Mucosa of descending colon (tissue), 3 donors: ENCODE measurements around the gene SHC1. TPM values are rescaled to one million over a fixed set of nuclear protein-coding genes. Genes with fewer than 3 reads are reported as not detected.
A peak's percentile ranks its signal among the peaks of the same experiment; 100 is the strongest.

ENCODE experiments used
- ATAC-seq: fragments of 200-7000 bp; cut with Tn5 transposase; one replicate; pipeline ENCODE4 v1.9.1; 2020; ENCODE audit warnings: mild to moderate bottlenecking, moderate library complexity
- DNase-seq, 3 donors: peaks; one replicate each; pipeline ENCODE4 v3.0.0-alpha.2; 2020
- H3K36me3 ChIP-seq: fragments of 200-600 bp; one replicate; pipeline ENCODE4 v1.8.0; 2021; ENCODE audit warnings: low read depth, mild to moderate bottlenecking
- H3K4me1 ChIP-seq: fragments of 200-600 bp; one replicate; pipeline ENCODE4 v1.8.0; 2021; ENCODE audit warnings: low read depth, mild to moderate bottlenecking
- H3K4me3 ChIP-seq: fragments of 200-600 bp; one replicate; pipeline ENCODE4 v1.8.0; 2021; ENCODE audit warnings: mild to moderate bottlenecking
- H3K9me3 ChIP-seq: fragments of 200-600 bp; one replicate; pipeline ENCODE4 v1.8.0; 2021; ENCODE audit warnings: mild to moderate bottlenecking
- CTCF ChIP-seq: fragments of 200-600 bp; IDR thresholded peaks from one replicate; pipeline ENCODE4 v1.8.0; 2022; ENCODE audit warnings: antibody characterized with exemption, mild to moderate bottlenecking
- intact Hi-C, 2 donors: fragments of 100-400 bp; cut with DNase I in 1 of 2; cut with micrococcal nuclease in 1 of 2; formaldehyde crosslinking; loops; one replicate each; pipeline versions ENCODE4 v1.11.0 to v1.11.1; 2022; cut with DNase I, micrococcal nuclease
- long read RNA-seq, 2 donors: library from polyadenylated mRNA; unstranded; transcript quantifications; one replicate each; pipeline ENCODE4 v2.0.0, GENCODE V29; 2019 to 2021
- total RNA-seq, 3 donors: library from RNA; stranded (reverse); fragmentation: NEBNext Ultra II Directional in 2 of 3; extraction: Animal tissue kit (Norgen Biotek cat#: 25700) in 2 of 3; gene quantifications; one replicate each; pipeline versions ENCODE4 v1.2.1 to v1.2.4, GENCODE V29; 2021 to 2023
- donor health status: DM: no; HTN: no; CAD: no; lungs with moderate emphysema.
- donor health status: DM: no; HTN: no; CAD: no.
- donor health status: DM: no; HTN: yes; CAD: no.

Gene SHC1
- total RNA-seq = 100 to 1,000 TPM in 2 of 3 donors, 10 to 100 TPM in 1; 92.7 to 130 (median 122) TPM
- long read RNA-seq, donor 1, transcript SHC1-205 (13 exons, 3,062 nt) = major isoform, 24 of 99 reads
- long read RNA-seq, donor 1, transcript SHC1-202 (12 exons, 3,472 nt) = minor isoform, 9 of 99 reads
- long read RNA-seq, donor 1, transcript SHC1-204 (13 exons, 3,059 nt) = minor isoform, 10 of 99 reads
- long read RNA-seq, donor 1, transcript SHC1-210 (12 exons, 3,481 nt) = minor isoform, 8 of 99 reads
- long read RNA-seq, donor 1, partial matches to known transcripts = 23 of 99 reads
- long read RNA-seq, donor 1, other reads (novel, unspliced or antisense) = 25 of 99 reads
- long read RNA-seq, donor 2, transcript SHC1-204 (13 exons, 3,059 nt) = major isoform, 6 of 19 reads
- long read RNA-seq, donor 2, transcript SHC1-205 (13 exons, 3,062 nt) = major isoform, 6 of 19 reads
- long read RNA-seq, donor 2, partial matches to known transcripts = 0 of 19 reads
- long read RNA-seq, donor 2, other reads (novel, unspliced or antisense) = 5 of 19 reads

GRCh38 chr1:154970631-154971340 is at the start of gene SHC1:
Gene SHC1, minus strand, starts transcription at chr1:154970747. Its CDS starts 221 bp downstream, at chr1:154970526.
- no peak within 1 kb of the TSS for H3K4me3 ChIP-seq
- H3K9me3 ChIP-seq = no peaks in the 10 kb centered on the region
- intact Hi-C loops = no loop called here
- H3K4me1 ChIP-seq = peaks cover 35% of the 10 kb centered on the region
- ATAC-seq = peak; percentile 4
- peak; percentile 78 to 91 (median 84) for DNase-seq
- H3K36me3 ChIP-seq = no peaks in the 10 kb centered on the region
- TF ChIP-seq CTCF = no peak

- intact Hi-C loops = loop anchor here in 1 of 2 donors (10.0 kb wide), 1 partner anchor 55 kb away; the partner anchor contains the start of gene PYGO2
- ATAC-seq (no peak), DNase-seq (no peak)
- H3K4me3 ChIP-seq = no peak overlapping the region
- no peaks in the 10 kb centered on the region for H3K36me3 ChIP-seq
- peaks cover 24% of the 10 kb centered on the region for H3K4me1 ChIP-seq
- no peaks in the 10 kb centered on the region for H3K9me3 ChIP-seq
- no peak for TF ChIP-seq CTCF
Measured at GRCh38 chr1:155019377-155020245, 49.1 kb upstream of the SHC1 start.

GRCh38 chr1:155018617-155019348 is 48.2 kb upstream of the SHC1 start:
- DNase-seq = peak in 1 of 3 donors; percentile 24
- intact Hi-C loops = loop anchor here in 1 of 2 donors (10.0 kb wide), 1 partner anchor 54 kb away; the partner anchor contains the start of gene PYGO2
- H3K36me3 ChIP-seq = no peaks in the 10 kb centered on the region

GRCh38 chr1:155017946-155018316 is 47.4 kb upstream of the SHC1 start:
- Histone ChIP-seq H3K36me3 (no peaks in the 10 kb centered on the region), H3K4me3 (no peak overlapping the region), H3K9me3 (no peaks in the 10 kb centered on the region), H3K4me1 (peaks cover 29% of the 10 kb centered on the region)
- no peak for ATAC-seq
- no peak for TF ChIP-seq CTCF
- DNase-seq = no peak
- intact Hi-C loops = loop anchor here in 1 of 2 donors (10.0 kb wide), 1 partner anchor 53 kb away; the partner anchor contains the start of gene PYGO2

More at GRCh38 chr1:155018617-155019348, 48.2 kb upstream of the SHC1 start:
- Histone ChIP-seq H3K4me3 (no peak overlapping the region), H3K9me3 (no peaks in the 10 kb centered on the region), H3K4me1 (peaks cover 24% of the 10 kb centered on the region)
- no peak for TF ChIP-seq CTCF
- no peak for ATAC-seq
